Measurements from ENCODE around the gene HERC6.

DNA sequence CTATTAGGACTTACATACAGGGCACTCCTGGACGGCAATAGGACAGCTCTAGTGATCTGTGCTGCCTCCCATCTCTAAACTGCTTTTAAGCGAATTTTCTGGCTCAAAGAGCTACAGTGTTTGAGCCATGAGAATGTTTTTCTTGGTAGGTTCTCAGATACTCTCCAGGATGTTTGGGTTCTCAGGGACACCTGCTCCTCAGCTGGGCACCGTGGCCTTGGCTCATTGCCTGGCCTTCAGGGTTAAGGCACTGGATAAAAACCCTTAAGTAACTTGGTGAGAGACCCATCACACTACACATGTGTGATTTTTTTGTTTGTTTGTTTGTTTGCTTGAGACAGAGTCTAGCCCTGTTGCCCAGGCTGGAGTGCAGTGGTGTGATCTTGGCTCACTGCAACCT lies 39.8 kb downstream of the HERC6 start:
- TF ChIP-seq CBX8 (IDR thresholded peaks at IDR 0.05) (no peak), NFE2L2 (conservative IDR thresholded peaks at IDR 0.05; ENCODE audit: low read length) (no peak)
- TF ChIP-seq, protein P1, sequence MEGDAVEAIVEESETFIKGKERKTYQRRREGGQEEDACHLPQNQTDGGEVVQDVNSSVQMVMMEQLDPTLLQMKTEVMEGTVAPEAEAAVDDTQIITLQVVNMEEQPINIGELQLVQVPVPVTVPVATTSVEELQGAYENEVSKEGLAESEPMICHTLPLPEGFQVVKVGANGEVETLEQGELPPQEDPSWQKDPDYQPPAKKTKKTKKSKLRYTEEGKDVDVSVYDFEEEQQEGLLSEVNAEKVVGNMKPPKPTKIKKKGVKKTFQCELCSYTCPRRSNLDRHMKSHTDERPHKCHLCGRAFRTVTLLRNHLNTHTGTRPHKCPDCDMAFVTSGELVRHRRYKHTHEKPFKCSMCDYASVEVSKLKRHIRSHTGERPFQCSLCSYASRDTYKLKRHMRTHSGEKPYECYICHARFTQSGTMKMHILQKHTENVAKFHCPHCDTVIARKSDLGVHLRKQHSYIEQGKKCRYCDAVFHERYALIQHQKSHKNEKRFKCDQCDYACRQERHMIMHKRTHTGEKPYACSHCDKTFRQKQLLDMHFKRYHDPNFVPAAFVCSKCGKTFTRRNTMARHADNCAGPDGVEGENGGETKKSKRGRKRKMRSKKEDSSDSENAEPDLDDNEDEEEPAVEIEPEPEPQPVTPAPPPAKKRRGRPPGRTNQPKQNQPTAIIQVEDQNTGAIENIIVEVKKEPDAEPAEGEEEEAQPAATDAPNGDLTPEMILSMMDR (IDR thresholded peaks at IDR 0.05) = no peak

Measured in A549 (cell line).